WTC11 (cell line): Measurements from ENCODE around the gene ISOC2. TPM values are rescaled to one million over a fixed set of nuclear protein-coding genes. Genes with fewer than 3 reads are reported as not detected.
A peak's percentile ranks its signal among the peaks of the same experiment; 100 is the strongest.

Experiments used
- ATF2 ChIP-seq: sonication (generic); formaldehyde crosslinking; IDR thresholded peaks from 2 replicates; pipeline ENCODE4 v1.8.1; 2022; ENCODE audit warnings: low read depth, missing genetic modification reagents, borderline replicate concordance
- CREM ChIP-seq: sonication (generic); formaldehyde crosslinking; IDR thresholded peaks from 2 replicates; pipeline ENCODE4 v1.8.1; 2022; ENCODE audit warnings: mild to moderate bottlenecking, missing genetic modification reagents, moderate library complexity
- ERG ChIP-seq: fragments of 250-450 bp; sonication (Bioruptor Pico); IDR thresholded peaks from 2 replicates; pipeline ENCODE4 v1.8.0; 2021; ENCODE audit warnings: mild to moderate bottlenecking
- ESRRA ChIP-seq: sonication (generic); formaldehyde crosslinking; IDR thresholded peaks from 2 replicates; pipeline ENCODE4 v1.8.1; 2022; ENCODE audit warnings: mild to moderate bottlenecking, missing genetic modification reagents, borderline replicate concordance
- ETV6 ChIP-seq: sonication (generic); formaldehyde crosslinking; IDR thresholded peaks from 2 replicates; pipeline ENCODE4 v1.8.1; 2022; ENCODE audit warnings: mild to moderate bottlenecking, missing genetic modification reagents
- FOXJ3 ChIP-seq: sonication (generic); formaldehyde crosslinking; IDR thresholded peaks from 2 replicates; pipeline ENCODE4 v1.9.0; 2021; ENCODE audit warnings: missing genetic modification reagents, mild to moderate bottlenecking, borderline replicate concordance
- FOXK1 ChIP-seq: sonication (generic); formaldehyde crosslinking; IDR thresholded peaks from 2 replicates; pipeline ENCODE4 v1.8.0; 2022; ENCODE audit warnings: mild to moderate bottlenecking, moderate library complexity, missing genetic modification reagents
- FOXP1 ChIP-seq: sonication (generic); formaldehyde crosslinking; IDR thresholded peaks from 2 replicates; pipeline ENCODE4 v1.8.0; 2022; ENCODE audit warnings: missing genetic modification reagents, mild to moderate bottlenecking, moderate library complexity, borderline replicate concordance
- GTF2I ChIP-seq: fragments of 250-450 bp; sonication (Bioruptor Pico); conservative IDR thresholded peaks from 2 replicates; pipeline ENCODE4 v1.4.0; 2021; ENCODE audit warnings: mild to moderate bottlenecking
- HMGXB4 ChIP-seq: sonication (generic); formaldehyde crosslinking; IDR thresholded peaks from 2 replicates; pipeline ENCODE4 v1.8.1; 2023; ENCODE audit warnings: mild to moderate bottlenecking, moderate library complexity, missing genetic modification reagents
- IRF1 ChIP-seq: sonication (generic); formaldehyde crosslinking; IDR thresholded peaks from 2 replicates; pipeline ENCODE4 v1.8.0; 2023; ENCODE audit warnings: missing genetic modification reagents
- IRF2 ChIP-seq: sonication (generic); formaldehyde crosslinking; IDR thresholded peaks from 2 replicates; pipeline ENCODE4 v1.8.0; 2022; ENCODE audit warnings: low read depth, missing genetic modification reagents, borderline replicate concordance
- JAZF1 ChIP-seq: fragments of 250-450 bp; sonication (Bioruptor Pico); IDR thresholded peaks from 2 replicates; pipeline ENCODE4 v1.9.0; 2021; ENCODE audit warnings: moderate library complexity, mild to moderate bottlenecking, inconsistent platforms
- NFYB ChIP-seq: sonication (generic); formaldehyde crosslinking; conservative IDR thresholded peaks from 2 replicates; pipeline ENCODE4 v1.8.0; 2022; ENCODE audit warnings: low read depth, missing genetic modification reagents
- NR1H2 ChIP-seq: sonication (generic); formaldehyde crosslinking; IDR thresholded peaks from 2 replicates; pipeline ENCODE4 v1.9.0; 2021; ENCODE audit warnings: mild to moderate bottlenecking, moderate library complexity, missing genetic modification reagents
- NR3C1 ChIP-seq: sonication (generic); formaldehyde crosslinking; conservative IDR thresholded peaks from 2 replicates; pipeline ENCODE4 v1.8.1; 2023; ENCODE audit warnings: low read depth, mild to moderate bottlenecking, missing genetic modification reagents
- PRRX2 ChIP-seq: fragments of 250-450 bp; sonication (Bioruptor Pico); IDR thresholded peaks from 2 replicates; pipeline ENCODE4 v1.8.0; 2021; ENCODE audit warnings: mild to moderate bottlenecking
- SMAD4 ChIP-seq: sonication (generic); formaldehyde crosslinking; IDR thresholded peaks from 2 replicates; pipeline ENCODE4 v1.8.0; 2022; ENCODE audit warnings: mild to moderate bottlenecking, missing genetic modification reagents
- SOX15 ChIP-seq: fragments of 250-450 bp; sonication (Bioruptor Pico); IDR thresholded peaks from 2 replicates; pipeline ENCODE4 v1.9.0; 2021; ENCODE audit warnings: mild to moderate bottlenecking
- ZBTB21 ChIP-seq: sonication (generic); formaldehyde crosslinking; IDR thresholded peaks from 2 replicates; pipeline ENCODE4 v1.8.1; 2023; ENCODE audit warnings: mild to moderate bottlenecking, missing genetic modification reagents, borderline replicate concordance
- ZNF219 ChIP-seq: sonication (generic); formaldehyde crosslinking; IDR thresholded peaks from 2 replicates; pipeline ENCODE4 v1.8.0; 2023; ENCODE audit warnings: missing genetic modification reagents, mild to moderate bottlenecking, borderline replicate concordance
- ZNF232 ChIP-seq: sonication (generic); formaldehyde crosslinking; IDR thresholded peaks from 2 replicates; pipeline ENCODE4 v1.8.0; 2022; ENCODE audit warnings: mild to moderate bottlenecking, missing genetic modification reagents
- ZNF396 ChIP-seq: fragments of 250-450 bp; sonication (Bioruptor Pico); IDR thresholded peaks from 2 replicates; pipeline ENCODE4 v1.8.0; 2021; ENCODE audit warnings: mild to moderate bottlenecking, moderate library complexity, borderline replicate concordance
- total RNA-seq: library from RNA; stranded (reverse); gene quantifications from 3 replicates; pipeline ENCODE4 v1.2.3, GENCODE V29; 2021
- TF ChIP-seq, protein P1 (sequence below): sonication (generic); formaldehyde crosslinking; IDR thresholded peaks from 2 replicates; pipeline ENCODE4 v1.8.1; 2023; ENCODE audit warnings: mild to moderate bottlenecking, missing genetic modification reagents, moderate library complexity
- TF ChIP-seq, protein P2 (sequence below): sonication (generic); formaldehyde crosslinking; IDR thresholded peaks from 2 replicates; pipeline ENCODE4 v1.8.0; 2022; ENCODE audit warnings: mild to moderate bottlenecking, missing genetic modification reagents
- TF ChIP-seq, protein P3 (sequence below): fragments of 200-600 bp; IDR thresholded peaks from 2 replicates; pipeline ENCODE4 v1.8.0; 2022; ENCODE audit warnings: antibody characterized with exemption

The ISOC2 gene
- total RNA-seq, 1 experiment from 2014 or later = 96.3 TPM

DNA sequence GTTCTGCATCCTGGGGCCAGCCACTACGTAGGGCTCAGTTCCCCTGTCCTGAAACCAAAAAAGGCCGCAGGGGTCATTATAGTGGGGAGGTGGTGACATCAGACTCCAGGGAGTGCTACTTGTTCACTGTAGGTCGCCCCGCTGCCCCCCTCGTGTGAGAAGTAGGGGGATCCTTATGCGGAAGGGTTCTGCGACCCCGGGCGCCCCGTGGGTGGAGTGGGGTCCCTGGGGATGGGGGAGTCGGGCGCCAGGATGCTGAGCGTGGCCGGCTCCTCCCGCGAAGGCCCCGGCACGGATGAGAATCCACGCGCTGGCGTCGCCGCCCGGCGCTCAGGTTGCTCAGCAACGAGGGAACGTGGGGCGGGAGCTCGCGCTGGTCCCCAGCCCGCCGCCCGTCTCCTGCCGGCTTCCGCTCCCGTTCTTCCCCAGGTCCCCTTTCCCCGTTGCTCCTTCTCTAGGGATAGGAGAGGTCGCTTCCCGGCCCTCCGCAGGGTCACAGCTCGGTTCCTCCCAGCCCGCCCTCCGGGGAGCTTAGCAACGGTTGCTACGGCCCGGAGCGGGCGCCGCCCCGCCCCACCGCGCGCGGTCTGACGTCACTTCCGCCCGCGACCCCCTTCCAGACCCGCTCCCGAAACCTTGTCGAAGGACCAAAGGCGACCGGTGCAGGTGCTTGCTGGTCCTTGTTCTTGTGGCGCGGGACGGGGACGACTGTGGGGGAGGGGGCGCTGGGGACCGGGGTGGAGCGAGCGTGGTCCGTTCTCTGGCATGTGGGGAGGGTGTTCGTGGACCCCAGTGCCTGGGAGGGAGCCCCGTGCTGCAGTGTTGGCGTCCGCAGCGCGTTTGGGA lies 23.4 kb upstream of the ISOC2 start, which contains the start of gene NAT14 (continued):
- no peak for TF ChIP-seq IRF2 (CRISPR knock-in tag)
- TF ChIP-seq ATF2 (CRISPR knock-in tag) = no peak
- TF ChIP-seq, protein P1, sequence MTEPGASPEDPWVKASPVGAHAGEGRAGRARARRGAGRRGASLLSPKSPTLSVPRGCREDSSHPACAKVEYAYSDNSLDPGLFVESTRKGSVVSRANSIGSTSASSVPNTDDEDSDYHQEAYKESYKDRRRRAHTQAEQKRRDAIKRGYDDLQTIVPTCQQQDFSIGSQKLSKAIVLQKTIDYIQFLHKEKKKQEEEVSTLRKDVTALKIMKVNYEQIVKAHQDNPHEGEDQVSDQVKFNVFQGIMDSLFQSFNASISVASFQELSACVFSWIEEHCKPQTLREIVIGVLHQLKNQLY (CRISPR knock-in tag) = no peak
- no peak for TF ChIP-seq NFYB (CRISPR knock-in tag)
- 0 out of 2 replicates have a peak, but pooled peaks have one; percentile 10 for TF ChIP-seq FOXK1 (CRISPR knock-in tag)
- TF ChIP-seq CREM = peak; percentile 94
- no peak for TF ChIP-seq ZNF396 (CRISPR knock-in tag)
- TF ChIP-seq NR1H2 = no peak
- no peak for TF ChIP-seq SMAD4 (CRISPR knock-in tag)
- TF ChIP-seq ERG (CRISPR knock-in tag) = peak; percentile 65; the same call in 1 of the 2 replicates
- no peak for TF ChIP-seq JAZF1 (CRISPR knock-in tag)
- TF ChIP-seq ETV6 = no peak
- TF ChIP-seq SOX15 = no peak
- TF ChIP-seq HMGXB4 (CRISPR knock-in tag) = 0 out of 2 replicates have a peak, but pooled peaks have one; percentile 54
- 0 out of 2 replicates have a peak, but pooled peaks have one; percentile 74 for TF ChIP-seq PRRX2 (CRISPR knock-in tag)
- no peak; the same call in 1 of the 2 replicates for TF ChIP-seq FOXP1 (CRISPR knock-in tag)
- no peak for TF ChIP-seq IRF1
- TF ChIP-seq, protein P2, sequence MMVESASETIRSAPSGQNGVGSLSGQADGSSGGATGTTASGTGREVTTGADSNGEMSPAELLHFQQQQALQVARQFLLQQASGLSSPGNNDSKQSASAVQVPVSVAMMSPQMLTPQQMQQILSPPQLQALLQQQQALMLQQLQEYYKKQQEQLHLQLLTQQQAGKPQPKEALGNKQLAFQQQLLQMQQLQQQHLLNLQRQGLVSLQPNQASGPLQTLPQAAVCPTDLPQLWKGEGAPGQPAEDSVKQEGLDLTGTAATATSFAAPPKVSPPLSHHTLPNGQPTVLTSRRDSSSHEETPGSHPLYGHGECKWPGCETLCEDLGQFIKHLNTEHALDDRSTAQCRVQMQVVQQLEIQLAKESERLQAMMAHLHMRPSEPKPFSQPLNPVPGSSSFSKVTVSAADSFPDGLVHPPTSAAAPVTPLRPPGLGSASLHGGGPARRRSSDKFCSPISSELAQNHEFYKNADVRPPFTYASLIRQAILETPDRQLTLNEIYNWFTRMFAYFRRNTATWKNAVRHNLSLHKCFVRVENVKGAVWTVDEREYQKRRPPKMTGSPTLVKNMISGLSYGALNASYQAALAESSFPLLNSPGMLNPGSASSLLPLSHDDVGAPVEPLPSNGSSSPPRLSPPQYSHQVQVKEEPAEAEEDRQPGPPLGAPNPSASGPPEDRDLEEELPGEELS (CRISPR knock-in tag) = 0 out of 2 replicates have a peak, but pooled peaks have one; percentile 42
- TF ChIP-seq, protein P3, sequence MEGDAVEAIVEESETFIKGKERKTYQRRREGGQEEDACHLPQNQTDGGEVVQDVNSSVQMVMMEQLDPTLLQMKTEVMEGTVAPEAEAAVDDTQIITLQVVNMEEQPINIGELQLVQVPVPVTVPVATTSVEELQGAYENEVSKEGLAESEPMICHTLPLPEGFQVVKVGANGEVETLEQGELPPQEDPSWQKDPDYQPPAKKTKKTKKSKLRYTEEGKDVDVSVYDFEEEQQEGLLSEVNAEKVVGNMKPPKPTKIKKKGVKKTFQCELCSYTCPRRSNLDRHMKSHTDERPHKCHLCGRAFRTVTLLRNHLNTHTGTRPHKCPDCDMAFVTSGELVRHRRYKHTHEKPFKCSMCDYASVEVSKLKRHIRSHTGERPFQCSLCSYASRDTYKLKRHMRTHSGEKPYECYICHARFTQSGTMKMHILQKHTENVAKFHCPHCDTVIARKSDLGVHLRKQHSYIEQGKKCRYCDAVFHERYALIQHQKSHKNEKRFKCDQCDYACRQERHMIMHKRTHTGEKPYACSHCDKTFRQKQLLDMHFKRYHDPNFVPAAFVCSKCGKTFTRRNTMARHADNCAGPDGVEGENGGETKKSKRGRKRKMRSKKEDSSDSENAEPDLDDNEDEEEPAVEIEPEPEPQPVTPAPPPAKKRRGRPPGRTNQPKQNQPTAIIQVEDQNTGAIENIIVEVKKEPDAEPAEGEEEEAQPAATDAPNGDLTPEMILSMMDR = no peak
- no peak for TF ChIP-seq ZNF232 (CRISPR knock-in tag)
- TF ChIP-seq GTF2I (CRISPR knock-in tag) = no peak
- no peak for TF ChIP-seq ESRRA
- no peak for TF ChIP-seq ZNF219 (CRISPR knock-in tag)
- no peak for TF ChIP-seq FOXJ3 (CRISPR knock-in tag)
- no peak for TF ChIP-seq NR3C1 (CRISPR knock-in tag)
- TF ChIP-seq ZBTB21 (CRISPR knock-in tag) = no peak
